ENCODE measurements around the gene TSPY1.
"Not testable (repeated sequence)": the region's sequence is repeated elsewhere in the genome, so short reads cannot be mapped to it uniquely, and the experiment has no call there.

Gene TSPY1, protein sequence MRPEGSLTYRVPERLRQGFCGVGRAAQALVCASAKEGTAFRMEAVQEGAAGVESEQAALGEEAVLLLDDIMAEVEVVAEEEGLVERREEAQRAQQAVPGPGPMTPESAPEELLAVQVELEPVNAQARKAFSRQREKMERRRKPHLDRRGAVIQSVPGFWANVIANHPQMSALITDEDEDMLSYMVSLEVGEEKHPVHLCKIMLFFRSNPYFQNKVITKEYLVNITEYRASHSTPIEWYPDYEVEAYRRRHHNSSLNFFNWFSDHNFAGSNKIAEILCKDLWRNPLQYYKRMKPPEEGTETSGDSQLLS

DNA sequence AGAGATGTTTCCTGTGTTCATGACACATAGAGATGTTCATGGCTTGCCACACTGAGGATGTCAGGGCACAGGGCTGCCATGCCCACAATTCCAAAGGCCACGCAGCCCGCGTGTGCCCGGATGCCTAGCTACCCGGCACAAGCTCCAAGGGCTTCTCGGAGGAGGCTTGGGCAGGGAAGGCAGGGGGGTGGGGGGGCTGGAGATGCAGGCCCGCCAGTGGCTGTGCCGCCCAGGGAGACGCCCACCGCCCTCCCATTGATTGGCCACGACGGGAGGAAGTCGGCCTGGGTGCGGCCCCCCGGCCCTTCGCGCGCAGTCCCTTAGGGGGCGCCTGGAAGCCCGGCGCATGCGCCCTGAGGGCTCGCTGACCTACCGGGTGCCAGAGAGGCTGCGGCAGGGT, at the start of gene TSPY1:
TSPY1 (plus strand) TSS at position 301 of the 400 bp plus-strand sequence; CDS start at position 347, 46 bp downstream.
- not testable (repeated sequence) for ATAC-seq, H3K36me3 Mint-ChIP-seq, H3K4me3 Mint-ChIP-seq, H3K27ac Mint-ChIP-seq, H3K27me3 Mint-ChIP-seq, H3K4me1 Mint-ChIP-seq, H3K9me3 Mint-ChIP-seq

DNA sequence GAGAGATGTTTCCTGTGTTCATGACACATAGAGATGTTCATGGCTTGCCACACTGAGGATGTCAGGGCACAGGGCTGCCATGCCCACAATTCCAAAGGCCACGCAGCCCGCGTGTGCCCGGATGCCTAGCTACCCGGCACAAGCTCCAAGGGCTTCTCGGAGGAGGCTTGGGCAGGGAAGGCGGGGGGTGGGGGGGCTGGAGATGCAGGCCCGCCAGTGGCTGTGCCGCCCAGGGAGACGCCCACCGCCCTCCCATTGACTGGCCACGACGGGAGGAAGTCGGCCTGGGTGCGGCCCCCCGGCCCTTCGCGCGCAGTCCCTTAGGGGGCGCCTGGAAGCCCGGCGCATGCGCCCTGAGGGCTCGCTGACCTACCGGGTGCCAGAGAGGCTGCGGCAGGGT, 20.2 kb downstream of the TSPY1 start, which contains the start of gene TSPY9:
TSPY9 (plus strand) TSS at position 301 of the 400 bp plus-strand sequence; CDS start at position 347, 46 bp downstream.
- not testable (repeated sequence) for H3K9me3 Mint-ChIP-seq, H3K27me3 Mint-ChIP-seq, H3K27ac Mint-ChIP-seq, ATAC-seq, H3K36me3 Mint-ChIP-seq, H3K4me3 Mint-ChIP-seq, H3K4me1 Mint-ChIP-seq

DNA sequence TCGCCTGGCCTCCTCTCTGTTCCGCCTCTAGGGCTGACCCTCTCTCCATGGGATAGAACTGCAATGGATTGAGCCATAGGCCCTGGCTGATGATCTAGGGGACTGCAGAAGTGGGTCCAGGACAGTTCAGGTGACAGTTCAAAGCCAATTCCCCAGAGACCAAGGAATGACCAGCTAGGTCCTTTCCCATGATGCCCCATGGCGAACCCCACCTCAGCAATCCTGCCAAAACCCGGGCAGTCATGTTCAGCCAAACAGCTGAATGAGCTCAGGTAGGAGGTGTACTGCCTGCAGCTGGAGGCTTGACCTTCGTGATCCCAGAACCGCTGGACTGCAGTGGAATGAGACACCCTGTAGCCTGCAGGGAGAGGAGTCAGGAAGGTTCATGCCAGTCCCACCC, 37.6 kb downstream of the TSPY1 start:
- H3K4me3 Mint-ChIP-seq, H3K27ac Mint-ChIP-seq, ATAC-seq, H3K4me1 Mint-ChIP-seq, H3K9me3 Mint-ChIP-seq, H3K36me3 Mint-ChIP-seq, H3K27me3 Mint-ChIP-seq: not testable (repeated sequence)

DNA sequence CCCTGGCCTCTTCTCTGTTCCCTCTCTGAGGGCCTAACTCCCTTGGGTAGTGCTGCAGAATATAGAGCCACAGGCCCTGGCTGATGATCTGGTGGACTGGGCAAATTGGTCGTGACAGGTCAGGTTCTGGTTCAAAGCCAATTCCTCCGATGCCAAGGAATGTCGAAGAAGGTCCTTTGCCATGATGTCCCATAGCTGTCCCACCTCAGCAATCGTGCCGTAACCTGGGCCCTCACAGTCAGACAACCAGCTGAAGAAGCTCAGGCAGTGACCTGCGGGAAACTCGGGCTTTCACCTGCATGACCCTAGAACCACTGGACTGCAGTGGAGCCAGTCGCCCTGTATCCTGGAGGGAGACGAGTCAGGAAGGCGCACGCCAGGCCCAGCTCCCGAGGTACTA, 49.5 kb downstream of the TSPY1 start:
- H3K9me3 Mint-ChIP-seq, H3K4me1 Mint-ChIP-seq, ATAC-seq, H3K27ac Mint-ChIP-seq, H3K36me3 Mint-ChIP-seq, H3K4me3 Mint-ChIP-seq, H3K27me3 Mint-ChIP-seq: not testable (repeated sequence)
